T-helper 2 cell treated with Interferon-gamma antibody and Interleukin-4, amounts not matched to agents 100 ng/mL and 5 ng/mL, for 36 hours (primary cell): ENCODE results near the gene POU4F3. TPM values are rescaled to one million over a fixed set of nuclear protein-coding genes. Genes with fewer than 3 reads are reported as not detected.

ENCODE experiments used
- total RNA-seq: library from RNA; stranded (reverse); gene quantifications from 2 replicates; pipeline ENCODE4 v1.2.3, GENCODE V29; 2022

Gene POU4F3
- total RNA-seq, 1 donor from 2014 or later, result 0.07 TPM

Other genes with a start within 250 kb of the POU4F3 start
- 1.1 TPM in 1 of 2 replicates, not detected in the other for gene PLAC8L1, start 233.3 kb upstream of the POU4F3 start, total RNA-seq
- 116 and 120 TPM in 2 replicates for gene LARS1, start 156.2 kb upstream of the POU4F3 start, total RNA-seq
- 20.7 and 21.8 TPM in 2 replicates for gene RBM27, start 135.2 kb upstream of the POU4F3 start, total RNA-seq
- gene TCERG1, start 108.5 kb downstream of the POU4F3 start, total RNA-seq, result 106 and 109 TPM in 2 replicates
- not detected in 2 replicates for gene GPR151, start 177.4 kb downstream of the POU4F3 start, total RNA-seq